Measurements from ENCODE around the gene NOL11.

- TF ChIP-seq EZH2 (IDR thresholded peaks at IDR 0.05; ENCODE audit: low read depth) (no peak), CTCF (conservative IDR thresholded peaks at IDR 0.05) (no peak)
Observed at GRCh38 chr17:67713169-67713568, 4.6 kb upstream of the NOL11 start.

All from PC-9 (cell line).